ENCODE data around the gene PTP4A2.

PTP4A2 gene

DNA sequence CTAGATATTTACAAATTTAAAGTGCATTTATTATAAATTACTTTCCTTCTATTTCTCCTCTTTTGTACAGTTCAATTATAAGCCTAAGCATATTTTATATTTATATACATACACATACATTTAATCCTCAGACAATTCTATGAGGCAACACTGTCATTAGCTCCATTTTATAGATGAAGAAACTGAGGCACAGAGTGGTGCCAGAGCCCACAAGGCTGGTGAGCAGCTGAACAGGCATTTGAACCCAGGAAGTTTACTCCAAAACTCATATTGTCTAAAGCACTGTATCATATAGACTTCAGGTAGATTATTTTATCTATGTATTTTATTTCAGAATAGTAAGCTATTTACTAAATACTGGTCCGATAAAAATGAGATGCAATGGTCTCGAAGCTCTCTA, 52.3 kb downstream of the PTP4A2 start:
- DNase-seq (ENCODE audit: low read depth), result no peak

DNA sequence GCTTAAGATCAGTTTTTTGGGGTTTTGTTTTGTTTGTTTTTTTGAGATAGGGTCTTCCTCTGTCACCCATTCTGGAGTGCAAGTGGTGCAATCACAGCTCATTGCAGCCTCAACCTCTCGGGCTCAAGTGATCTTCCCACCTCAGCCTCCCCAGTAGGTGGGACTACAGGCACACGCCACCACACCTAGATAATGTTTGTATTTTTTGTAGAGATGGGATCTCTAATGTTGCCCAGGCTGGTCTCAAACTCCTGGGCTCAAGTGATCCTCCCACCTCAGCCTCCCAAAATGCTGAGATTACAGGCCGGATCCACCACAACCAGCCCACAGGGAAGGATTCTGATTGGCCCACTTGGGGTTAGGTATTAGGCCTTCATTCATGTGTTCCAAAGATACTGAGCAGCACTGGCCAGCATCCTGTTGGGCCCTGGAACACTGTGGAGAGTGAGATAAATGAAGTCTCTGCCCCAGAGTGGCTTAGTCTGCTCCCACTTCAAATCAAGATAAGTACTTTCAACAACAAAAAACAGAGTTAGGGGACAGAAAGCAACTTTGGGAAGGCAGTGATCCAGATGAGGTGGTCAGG, 54.7 kb downstream of the PTP4A2 start:
- DNase-seq (ENCODE audit: low read depth), result no peak

DNA sequence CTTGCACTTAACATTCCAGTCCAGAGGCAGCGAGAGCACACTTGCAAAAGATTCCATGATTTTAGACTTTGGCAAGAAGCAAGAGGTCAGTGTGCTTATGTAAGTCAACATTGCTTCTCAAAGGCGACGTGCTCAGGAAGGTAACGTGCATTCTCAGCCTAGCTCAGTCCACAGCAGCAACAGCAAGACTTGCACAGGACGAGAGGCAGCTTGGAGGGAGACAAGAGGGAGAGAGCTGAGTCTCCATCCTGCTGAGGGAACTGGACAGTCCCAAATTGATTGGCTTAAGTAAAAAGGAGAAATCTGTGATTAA, 56.5 kb downstream of the PTP4A2 start:
- DNase-seq (ENCODE audit: low read depth), result no peak

DNA sequence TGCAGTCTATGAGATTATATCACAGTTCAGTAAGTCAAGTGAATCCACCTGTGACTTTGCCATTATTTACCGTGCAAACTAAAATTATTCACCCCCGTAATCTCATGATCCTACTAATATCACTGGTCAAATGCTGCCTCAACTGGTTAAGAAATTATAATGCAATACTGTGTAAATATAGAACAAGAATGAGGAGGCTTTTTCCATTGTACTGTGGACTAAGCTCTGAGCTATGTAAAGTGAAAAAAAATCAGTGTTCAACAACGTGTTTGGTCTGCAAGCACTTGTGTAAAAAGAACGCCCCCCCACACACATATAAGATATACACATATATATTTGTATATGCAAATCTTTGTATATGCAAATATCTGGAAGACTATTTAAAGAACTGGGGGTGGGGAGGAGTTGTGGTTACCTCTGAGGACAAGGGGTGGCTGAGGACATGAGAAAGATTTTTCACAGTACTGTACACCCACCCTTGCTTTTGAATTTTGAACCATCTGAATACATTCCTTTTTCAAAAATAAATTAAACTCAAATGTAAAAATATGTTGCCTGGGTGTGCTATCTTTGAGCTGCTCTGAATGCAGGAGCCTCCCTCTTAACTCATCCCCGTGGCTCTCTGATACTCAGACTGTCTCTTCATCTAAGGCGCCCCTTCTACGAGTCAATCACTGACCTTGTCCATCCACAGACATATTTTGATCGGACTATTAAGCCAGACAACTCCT, 57.0 kb downstream of the PTP4A2 start:
- DNase-seq (ENCODE audit: low read depth), result no peak

DNA sequence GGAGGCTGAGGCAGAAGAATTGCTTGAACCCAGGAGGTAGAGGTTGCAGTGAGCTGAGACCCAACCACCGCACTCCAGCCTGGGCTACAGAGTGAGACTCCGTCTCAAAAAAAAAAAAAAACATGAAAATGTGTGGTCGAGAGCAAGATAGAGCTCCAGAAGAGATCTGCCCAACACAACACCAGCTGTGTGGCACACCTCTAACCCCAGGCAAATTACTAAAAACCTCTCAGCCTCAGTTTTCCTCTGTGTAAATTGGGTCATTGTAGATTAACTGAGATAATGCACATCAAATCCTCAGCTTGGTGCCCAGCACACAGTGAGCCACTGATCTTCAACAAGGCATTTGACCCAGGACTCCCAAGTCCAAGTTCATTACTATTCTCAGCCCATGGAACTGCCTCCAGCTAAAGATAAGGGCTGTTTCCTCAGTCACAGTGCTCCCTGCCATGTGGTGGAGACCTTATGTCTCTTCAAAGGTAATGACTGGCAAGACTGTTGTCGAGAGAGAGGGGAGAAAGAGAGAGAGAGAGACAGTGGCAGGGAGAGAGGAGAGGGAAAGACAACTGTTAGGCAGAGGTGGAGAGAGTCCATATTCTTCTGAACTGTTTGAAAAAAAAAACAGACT, 58.1 kb downstream of the PTP4A2 start:
- DNase-seq (ENCODE audit: low read depth), result no peak

DNA sequence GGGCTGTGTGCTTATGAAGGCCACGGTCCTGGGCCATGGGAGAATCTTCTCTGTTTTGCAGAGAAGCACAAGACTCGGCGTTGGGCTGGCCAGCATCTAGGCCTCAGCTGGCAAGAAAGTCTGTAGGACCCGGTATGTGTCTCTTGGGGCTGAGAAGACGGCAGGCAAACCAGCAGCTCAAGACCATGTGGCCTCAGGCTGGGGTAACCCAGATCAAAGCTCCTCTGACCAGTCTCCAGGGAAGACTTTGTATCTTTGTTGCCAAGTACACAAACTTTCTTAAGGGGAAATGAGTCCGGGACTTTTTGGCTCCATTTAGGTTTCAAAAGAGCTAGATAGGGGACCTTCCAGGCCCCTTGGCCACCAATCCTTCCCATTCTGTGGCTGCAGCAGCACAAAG, 60.1 kb downstream of the PTP4A2 start:
- DNase-seq (ENCODE audit: low read depth), result no peak

DNA sequence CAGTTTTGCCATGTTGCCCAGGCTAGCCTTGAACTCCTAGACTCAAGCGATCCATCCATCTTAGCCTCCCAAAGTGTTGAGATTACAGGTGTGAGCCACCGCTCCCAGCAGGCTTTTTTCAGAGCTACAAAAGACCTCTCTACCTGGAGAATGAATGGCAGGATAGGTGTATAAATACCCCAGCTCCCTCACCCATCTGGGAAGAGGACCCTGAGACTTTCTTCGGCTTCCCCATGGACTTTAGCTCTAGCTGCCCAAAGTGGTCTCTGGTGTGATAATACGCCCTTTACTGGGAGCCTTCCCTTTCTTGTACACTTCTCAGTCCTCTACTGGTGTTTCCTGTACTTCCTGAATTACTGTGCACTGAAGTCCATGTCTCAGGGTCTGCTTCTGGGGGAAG, 60.6 kb downstream of the PTP4A2 start:
- no peak for DNase-seq (ENCODE audit: low read depth)

DNA sequence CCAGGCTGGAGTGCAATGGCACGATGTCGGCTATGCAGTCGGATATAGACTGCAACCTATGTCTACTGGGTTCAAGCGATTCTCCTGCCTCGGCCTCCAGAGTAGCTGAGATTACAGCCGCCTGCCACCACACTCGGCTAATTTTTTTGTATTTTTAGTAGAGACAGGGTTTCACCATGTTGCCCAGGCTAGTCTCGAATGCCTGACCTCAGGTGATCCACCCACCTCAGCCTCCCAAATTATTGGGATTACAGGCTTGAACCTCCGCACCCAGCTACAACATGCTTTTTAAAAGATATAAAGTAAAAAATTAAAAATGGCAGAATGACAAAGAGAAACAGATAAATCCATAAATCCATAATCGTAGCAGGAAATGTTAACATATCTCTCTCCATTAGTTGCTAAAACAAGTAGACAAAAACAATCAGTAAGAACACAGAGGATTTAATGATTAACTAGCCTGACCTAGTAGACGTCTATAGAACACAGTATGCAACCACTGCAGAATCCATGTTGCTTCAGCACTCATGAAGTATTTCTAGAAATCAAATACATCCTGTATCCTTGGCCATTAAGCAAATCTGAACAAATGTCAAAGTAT, 62.4 kb downstream of the PTP4A2 start:
- DNase-seq (ENCODE audit: low read depth), result no peak

DNA sequence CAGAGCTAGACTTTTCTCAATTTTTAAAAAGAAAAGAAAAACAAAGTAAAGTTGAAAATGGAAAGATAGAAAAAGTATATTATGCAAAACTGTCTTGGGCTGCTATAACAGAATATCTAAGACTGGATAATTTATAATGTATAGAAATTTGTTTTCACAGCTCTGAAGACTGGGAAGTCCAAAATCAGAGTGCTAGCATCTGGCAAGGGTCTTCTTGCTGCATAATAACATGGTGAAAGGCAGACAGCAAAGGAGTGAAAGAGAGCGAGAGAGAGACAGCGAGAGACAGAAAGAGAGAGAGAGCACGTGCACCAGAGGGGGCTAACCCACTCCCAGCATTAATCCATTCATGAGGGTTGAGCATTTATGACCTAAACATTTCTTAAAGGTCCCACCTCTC, 63.2 kb downstream of the PTP4A2 start:
- no peak for DNase-seq (ENCODE audit: low read depth)

DNA sequence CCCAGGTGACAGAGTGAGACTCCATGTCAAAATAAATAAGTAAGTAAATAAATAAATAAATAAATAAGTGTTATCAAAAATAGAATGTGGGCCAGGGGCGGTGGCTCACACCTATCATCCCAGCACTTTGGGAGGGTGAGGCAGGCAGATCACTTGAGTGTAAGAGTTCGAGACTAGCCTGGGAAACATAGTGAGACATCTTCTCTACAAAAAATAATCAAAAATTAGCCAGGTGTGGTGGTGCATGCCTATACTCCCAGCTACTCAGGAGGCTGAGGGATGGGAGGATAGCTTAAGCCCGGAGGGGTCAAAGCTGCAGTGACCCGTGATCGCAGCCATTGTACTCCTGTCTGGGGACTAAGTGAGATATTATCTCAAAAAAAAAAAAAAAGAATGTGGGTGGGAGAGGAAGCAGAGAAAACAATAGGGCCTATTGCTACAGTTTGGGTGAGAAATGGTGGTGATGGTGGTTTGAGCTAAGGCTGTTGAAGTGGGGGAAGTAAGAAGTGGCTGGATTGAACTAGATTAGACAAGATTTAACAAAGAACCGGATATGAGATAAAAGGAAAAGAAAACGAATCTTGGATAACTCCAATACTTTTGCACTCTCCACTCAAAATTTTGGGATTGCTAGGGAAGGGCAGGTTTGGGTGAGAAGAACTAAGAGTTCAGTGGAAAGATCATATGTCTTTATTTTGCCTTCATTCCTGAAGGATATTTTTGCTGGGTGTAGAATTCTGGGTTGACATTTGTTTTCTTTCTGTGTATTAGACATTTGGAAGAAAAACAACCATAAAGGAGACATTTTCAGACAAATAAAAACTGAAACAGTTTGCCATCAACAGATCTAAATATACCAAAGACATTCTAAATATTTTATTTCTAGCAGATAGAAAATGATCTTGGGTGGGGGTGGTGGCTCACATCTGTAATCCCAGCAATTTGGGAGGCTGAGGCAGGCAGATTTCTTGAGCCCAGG, 65.2 kb downstream of the PTP4A2 start:
- no peak for DNase-seq (ENCODE audit: low read depth)

DNA sequence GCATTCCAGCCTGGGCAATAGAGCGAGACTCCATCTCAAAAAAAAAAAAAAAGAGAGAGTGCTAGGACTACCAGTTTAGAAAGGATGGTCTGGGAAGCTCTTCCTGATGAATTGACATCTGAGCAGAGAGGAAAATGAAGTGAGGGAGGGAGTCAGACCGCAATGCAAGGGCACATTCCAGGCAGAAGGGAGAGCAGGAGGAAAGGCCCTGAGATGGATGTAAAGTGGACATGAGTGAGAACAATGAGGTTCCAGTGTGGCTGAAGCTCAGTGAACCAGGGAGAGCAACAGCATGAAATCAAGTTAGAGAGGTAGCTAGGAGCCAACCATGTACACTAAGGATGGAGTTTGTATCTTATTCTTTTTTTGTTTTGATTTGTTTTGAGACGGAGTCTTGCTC, 66.5 kb downstream of the PTP4A2 start:
- DNase-seq (ENCODE audit: low read depth), result no peak

DNA sequence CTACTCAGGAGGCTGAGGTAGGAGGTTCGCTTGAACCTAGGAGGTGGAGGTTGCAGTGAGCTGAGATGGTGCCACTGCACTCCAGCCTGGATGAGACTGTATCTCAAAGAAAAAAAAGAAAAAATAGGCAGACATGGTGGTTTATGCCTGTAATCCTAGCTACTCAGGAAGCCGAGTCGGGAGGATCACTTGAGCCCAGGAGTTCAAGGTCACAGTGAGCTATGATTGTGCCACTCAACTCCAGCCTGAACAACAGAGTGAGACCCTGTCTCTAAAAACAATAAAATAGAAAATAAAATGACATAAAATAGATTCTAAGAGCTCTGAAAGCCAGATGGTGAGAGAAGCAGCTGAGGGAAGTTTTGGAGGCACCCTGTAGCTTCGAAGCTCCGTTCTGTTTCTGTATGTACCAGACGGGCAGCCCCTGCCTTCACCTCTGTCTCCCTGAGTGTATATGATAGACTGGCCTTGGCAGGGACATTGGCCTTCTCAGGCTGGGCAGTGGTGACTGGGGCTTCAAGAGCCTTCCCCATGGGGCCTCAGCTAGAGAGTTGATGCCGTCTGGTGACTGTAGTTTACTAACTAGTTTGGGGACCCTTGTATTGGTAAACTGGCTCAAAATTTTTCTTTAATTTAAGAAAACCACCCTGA, 68.0 kb downstream of the PTP4A2 start:
- DNase-seq (ENCODE audit: low read depth), result no peak

DNA sequence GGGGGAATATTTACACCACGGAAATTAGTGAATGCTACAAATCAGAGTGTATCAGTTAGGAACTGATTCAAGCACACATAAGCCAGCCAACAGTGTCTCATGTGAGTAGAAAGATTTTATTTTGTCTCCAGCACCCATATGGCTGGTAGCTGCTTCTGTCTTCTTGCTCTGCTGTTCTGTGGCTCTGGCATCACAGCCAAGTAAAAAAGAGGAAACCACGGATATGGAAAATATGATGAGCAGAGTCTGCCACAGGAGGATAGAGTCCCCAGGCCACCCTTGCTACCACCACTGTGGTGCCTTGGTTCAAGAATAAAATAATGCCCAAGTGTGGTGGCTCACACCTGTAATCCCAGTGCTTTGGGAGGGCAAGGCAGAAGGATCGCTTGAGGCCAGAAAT, 68.7 kb downstream of the PTP4A2 start:
- no peak for DNase-seq (ENCODE audit: low read depth)

DNA sequence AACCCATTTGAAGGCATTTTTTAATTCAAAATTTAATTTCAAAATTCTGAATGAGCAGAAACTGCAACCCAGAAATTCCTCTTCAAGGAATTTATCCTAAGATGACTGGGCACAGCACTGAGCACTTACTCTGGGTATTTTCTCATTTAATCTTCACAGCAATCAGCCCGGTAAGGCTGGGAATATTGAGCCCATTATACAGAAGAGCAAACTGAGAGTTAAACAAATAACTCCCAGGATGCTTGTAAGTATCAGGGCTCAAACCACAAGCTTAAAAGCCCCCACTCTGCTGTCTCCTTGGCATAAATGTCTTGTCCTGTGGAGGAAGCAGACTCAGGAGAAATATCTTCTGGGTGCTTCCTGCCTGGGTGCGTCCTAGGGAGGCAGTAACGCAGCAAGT, 69.3 kb downstream of the PTP4A2 start:
- no peak for DNase-seq (ENCODE audit: low read depth)

DNA sequence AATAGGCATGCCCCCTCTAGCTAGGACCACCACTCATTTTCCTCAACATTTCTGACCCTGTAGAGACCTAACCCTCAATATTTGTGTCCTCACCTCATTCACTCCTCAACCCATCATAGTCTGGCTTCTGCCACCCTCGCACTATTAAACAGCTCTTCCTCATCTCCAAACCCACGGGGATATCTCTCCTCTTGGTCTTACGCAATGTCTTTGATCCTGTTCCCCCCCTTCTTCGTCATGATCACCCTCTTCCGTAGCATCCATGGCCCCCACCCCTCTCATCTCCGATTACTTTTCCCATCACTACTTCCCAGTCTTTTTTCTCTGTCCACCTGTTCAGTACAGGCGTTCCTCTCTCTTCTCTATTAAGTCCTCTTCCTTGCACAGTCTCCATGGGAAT, 70.6 kb downstream of the PTP4A2 start:
- DNase-seq (ENCODE audit: low read depth), result no peak

DNA sequence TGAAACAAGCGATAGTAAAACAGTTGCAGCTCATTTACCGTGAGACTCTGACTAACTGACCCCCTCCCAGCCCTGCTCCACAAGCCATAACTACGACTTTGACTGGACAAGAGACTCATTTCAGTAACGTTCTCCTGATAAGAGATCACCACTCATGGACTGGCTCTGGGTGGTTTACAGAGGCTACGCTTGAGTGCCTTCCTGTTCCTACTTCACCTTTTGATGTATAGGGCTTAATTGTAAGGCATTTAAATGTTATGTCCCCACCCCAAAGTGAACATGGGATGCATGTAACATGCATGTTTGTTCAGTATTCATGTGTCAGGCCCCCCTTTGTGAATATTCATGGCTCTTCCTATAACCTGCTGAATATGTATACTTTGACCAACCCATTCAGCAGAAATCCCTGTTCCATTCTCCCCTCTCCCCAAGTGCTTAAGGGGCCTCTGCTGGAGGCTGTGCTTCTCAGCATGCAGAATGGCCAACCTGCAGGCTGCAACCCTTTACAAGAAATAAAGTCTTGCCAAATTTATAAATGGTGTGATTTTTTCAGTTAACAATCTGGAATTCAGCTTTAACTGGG, 71.6 kb downstream of the PTP4A2 start:
- DNase-seq (ENCODE audit: low read depth), result no peak

DNA sequence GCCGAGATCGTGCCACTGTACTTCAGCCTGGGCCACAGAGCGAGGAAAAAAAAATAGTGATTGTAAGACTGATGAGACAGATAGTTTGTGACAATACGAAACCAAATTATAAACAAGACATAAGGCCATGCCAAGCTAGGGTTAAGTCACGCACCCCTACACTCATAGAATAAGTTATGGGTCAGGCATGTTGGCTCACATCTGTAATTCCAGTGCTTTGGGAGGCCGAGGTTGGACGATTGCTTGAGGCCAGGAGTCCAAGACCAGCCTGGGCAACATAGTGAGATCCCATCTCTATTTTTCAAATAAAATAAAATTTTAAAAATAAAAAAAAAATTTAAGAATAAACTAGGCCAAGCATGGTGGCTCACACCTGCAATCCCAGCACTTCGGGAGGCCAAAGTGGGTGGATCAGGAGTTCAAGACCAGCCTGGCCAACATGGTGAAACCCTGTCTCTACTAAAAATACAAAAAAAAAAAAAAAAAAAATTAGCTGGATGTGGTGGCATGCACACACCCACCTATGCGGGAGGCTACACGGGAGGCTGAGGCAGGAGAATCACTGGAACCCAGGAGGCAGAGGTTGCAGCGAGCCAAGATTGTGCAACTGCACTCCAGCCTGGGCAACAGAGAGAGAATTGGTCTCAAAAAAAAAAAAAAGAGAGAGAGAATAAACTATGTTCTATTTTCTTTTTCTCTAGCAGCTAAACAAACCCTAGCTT, 72.3 kb downstream of the PTP4A2 start:
- DNase-seq (ENCODE audit: low read depth), result no peak

DNA sequence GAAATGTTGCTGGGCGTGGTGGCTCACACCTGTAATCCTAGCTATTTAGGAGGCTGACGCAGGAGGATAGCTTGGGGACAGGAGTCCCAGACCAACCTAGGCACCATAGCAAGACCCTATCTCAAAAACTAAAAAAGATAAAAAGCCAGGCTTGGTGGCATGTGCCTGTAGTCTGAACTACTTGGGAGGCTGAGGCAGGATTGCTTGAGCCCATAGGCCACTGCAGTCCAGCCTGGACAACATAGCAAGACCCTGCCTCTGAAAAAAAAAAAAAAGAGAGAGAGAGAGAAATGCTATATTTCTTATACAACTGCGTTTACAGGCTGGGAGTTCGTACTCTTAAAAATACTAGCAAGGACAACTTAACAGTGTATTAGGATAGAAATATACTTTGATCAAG, 76.1 kb downstream of the PTP4A2 start:
- DNase-seq (ENCODE audit: low read depth), result no peak

DNA sequence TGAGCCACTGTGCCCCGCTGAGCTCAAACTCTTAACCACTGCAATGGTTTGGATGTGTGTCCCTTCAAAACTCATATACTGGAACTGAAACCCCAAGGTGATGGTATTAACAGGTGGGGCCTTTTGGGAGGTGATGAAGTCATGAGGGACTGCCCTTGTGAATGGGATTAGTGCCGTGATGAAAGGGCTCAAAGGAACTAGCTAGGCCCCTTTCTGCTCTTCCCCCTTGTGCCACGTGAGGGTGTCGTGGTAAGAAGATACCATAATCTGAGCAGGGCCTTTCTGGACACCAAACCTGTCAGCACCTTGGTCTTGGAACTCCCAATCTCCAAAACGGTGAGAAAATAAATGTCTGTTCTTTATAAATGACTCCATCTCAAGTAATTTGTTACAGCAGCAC, 76.8 kb downstream of the PTP4A2 start:
- DNase-seq (ENCODE audit: low read depth), result no peak

DNA sequence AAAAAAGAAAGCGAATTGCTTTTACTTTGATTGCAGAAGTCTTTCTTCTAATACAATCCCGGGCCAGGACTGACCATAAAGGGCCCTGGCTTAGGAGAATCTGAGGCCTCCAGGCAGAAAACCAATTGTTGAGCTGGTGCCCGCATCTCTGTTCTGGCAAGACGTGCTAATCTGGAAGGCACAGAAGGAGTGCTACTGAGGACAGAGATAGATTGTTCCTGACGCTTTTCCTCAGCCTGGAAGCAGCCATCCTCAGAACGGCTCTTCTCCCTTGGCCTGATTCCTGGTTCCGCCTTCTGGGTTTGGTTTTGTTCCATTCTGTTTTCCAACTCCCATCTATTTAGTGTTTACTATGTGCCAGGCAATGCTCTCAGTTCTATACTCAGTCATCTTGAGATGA, 77.6 kb downstream of the PTP4A2 start:
- DNase-seq (ENCODE audit: low read depth), result no peak

DNA sequence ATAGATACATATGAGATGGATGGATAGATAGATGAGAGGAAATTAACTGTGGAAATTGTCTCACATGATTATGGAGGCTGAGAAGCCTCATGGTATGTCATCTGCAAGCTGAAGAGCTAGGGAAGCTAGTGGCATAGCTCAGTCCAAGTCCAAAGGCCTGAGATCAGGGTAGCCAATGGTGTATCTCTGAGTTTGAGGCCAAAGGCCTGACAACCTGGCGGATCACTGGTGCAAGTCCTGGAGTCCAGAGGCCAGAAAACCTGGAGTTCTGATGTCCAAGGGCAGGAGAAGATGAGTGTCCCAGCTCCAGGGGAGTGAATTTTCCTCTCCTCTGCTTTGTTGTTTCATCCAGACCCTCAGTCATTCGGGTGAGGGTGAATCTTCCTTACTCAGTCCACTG, 78.4 kb downstream of the PTP4A2 start:
- DNase-seq (ENCODE audit: low read depth), result no peak
